Measurements from ENCODE around the gene KIF16B.

DNA sequence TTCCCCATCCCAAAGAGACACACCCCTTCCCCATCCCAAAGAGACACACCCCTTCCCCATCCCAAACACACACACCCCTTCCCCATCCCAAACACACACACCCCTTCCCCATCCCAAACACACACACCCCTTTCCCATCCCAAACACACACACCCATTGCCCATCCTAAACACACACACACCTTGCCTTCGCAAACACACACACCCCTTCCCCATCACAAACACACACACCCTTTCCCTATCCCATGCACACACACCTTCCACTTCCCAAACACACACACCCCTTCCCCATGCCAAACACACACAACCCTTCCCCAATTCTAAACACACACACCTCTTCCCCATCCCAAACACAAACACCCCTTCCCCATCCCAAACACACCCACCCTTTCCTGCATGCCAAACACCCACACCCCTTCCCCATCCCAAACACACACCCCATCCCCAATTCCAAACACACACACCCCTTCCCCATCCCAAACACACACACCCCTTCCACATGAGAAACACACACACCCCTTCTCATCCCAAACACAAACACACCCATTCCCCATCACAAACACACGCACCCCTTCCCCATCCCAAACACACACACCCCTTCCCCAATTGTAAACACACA is 315.3 kb downstream of the KIF16B start:
- TF ChIP-seq CTCF (IDR thresholded peaks at IDR 0.05 in 2 of 3, conservative IDR thresholded peaks at IDR 0.05 in 1 of 3; ENCODE audit: borderline replicate concordance in 1 of 3, insufficient read depth in 1 of 3, low read depth in 2 of 3, low read length in 2 of 3) (no peak), SIN3A (IDR thresholded peaks at IDR 0.05; ENCODE audit: low read depth) (no peak), TCF7L2 (IDR thresholded peaks at IDR 0.05; ENCODE audit: borderline replicate concordance, extremely low read depth, insufficient read depth, insufficient read length) (no peak)
